ENCODE measurements around the gene TPCN2.
A peak's percentile ranks its signal among the peaks of the same experiment; 100 is the strongest.

Gene TPCN2

DNA sequence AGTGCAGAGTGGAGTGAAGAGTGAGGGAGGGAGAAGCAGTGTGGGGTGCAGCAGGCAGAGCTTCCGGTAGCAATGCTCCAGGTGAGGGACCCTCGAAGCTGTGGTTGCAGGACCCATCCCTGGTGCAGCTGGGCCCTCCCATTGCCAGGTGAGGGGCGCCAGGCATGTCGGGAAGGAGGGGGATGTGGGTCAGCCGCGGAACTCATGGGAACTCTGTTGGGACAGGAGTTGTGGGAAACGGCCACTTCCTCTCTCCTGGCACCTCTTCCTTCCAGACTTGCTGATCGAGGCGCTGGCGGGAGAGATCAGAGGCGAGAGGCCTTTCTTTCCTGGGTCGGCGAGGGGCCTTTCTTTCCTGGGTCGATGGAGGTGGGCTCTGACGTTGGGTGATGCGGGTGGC lies 48.5 kb downstream of the TPCN2 start:
- no peak for DNase-seq

DNA sequence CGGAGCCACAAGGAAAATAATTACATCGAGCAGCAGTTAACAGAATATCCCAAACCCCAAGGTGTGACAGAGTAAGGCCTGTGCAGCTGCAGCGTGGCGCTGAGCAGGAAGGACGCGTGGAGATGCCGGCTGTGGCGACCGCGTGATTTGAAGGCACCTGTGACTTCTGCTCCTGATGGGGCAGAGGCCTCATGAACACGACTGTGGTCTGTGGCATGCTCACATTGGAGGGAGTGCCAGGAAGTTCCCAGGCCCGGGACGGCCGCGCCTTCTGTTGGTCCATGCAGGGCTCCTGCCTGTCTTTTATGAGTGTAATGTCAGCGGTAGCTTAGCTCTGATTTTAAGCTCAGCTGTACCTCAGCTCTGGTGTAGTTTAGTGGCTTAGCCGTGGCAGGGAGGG lies 50.4 kb downstream of the TPCN2 start:
- DNase-seq: no peak

DNA sequence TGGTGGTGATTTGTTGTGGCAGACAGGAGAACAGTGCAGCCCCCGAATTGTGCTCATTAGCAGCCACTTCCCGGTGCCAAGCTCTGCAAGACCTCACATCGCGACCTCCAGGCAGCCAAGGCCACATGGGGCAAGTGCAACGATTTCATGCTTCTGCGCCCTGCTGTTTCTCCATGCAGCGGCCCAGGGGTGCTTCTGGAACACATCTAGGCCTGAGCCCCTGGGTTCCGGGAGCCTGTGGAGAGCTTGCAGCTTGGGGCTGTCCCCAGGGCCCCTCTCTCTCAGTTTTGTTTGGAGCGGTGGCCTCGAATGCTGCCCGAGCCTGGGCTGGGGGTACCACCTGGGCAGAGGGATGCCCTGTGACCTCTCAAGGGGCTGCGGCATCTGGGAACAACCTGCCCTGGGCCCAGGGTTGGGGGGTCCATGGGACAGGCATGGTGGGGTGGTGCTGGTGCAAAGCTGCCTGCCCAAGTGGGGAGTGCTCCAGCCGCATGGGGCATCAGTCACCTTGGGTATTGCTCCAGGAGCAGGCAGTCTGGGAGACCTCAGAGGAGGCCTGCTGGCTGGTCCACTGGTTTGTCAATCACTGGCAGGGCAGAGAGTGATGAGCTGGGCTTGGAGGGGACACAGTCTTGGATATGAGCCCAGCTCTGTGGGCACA lies 51.9 kb downstream of the TPCN2 start:
- no peak for DNase-seq

DNA sequence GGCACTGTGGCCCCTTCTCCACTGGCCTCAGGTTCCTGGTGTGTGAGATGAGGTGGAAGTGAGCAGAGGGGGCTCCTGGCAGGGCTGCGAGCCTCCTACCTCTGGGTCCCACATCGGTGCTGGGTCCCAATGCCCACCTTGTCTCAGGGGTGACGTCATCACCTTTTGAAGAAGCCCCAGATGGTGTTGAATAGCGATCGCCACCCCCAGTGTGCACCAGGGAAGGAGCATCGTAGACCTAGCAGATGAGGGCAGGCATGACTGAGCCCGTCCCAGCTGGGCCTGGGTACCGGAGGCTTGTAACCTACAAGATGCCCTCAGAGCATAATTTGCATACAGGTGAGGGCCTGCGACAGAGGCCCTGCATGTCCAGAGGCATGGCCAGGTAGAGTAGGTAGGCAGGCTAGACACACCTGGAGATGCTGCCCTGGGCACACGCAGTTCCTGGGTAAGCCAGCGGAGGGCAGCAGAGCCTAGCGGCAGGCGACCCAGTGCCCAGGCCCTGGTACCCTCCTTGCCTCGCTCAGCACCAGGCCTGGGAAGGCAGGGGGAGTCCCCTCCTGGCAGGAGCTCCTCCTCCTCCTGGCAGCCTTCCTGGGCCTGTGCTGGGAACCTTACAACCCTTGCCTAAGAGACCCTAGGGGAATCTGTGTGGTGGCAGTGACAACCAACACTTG lies 52.5 kb downstream of the TPCN2 start:
- DNase-seq: peak; percentile 48 to 59

DNA sequence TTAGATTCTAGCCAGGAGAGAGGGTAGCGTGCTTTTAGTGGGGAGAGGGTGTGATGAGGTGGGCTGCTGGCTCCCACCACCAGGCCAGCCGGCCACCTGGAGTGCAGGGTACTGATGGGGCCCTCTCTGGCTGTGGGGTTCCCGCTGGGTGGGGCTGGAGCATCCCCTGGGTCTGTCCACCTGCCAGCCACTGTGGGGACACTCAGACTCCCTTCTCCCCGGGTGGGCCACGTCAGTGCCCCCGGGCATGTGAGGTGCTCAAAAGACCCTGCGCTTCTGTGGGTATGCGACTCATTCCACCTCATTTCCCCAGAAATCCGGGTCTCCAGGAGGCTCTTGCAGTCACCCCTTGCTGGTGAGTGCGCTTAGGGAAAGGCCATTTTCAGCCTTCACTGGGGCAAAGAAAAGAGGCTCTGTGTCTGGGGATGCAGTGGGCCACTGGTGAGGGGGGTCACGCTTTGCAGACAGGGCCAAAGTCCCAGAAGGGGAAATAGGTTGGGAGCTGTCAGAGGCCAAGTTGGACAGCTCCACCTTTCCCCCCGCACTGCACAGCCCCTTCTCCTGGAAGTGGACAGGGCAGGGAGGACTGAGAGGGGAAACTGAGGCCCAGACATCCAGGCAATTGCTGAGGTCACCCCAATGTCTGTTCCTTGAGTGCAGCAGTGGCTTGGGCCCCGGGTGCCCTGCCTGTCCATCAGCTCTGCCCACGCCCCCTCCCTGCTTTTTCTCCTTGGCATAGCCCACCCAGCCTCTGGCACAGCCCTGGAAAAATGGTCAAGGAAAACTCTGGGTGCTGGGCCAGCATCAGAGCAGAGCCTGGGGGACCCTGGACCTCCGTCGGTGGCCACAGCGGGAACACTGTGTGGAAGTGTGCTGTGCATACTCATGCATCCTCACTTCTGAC lies 53.3 kb downstream of the TPCN2 start:
- no peak for DNase-seq

DNA sequence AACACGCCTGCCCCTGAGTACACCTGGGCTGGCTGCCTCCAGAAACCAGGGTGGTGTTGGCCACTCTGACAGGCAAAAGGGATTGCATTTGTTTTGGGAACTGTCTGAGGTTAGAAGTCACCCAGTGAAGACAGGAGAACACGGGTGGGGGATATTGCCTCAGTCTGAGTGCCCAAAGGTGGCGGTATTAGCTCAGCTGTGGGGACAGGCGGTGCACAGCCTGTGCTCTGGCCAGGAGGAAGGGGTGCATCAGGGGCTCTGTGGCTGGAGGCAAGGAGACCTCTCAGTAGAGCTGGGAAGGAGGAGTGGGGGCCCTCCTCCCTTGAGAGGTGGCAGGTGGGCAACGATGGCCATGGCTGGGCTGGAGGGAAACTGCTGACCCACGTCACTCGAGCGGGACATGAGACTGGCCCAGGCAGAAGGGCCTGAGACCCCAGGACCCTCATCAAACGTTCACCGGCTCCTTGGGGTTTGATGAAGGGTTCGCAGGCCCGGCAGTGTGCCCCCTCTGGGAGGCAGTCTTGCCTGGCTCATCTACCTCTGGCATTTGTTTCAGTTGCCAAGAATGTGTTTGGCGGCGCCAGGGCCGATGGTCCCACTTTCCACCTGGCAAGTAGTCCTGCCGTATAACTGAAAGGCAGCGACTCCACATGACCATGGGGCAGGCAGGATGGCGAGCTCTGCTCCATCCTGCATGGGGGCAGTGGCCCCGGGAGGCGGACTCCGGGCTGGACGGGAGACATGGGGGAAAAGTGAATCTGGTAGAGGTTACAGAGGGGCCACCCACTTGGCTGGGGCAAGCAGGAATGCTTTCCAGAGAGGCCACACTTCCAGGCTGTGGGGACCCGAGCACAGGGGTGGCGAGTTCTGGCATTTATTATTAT lies 54.2 kb downstream of the TPCN2 start:
- DNase-seq: no peak

DNA sequence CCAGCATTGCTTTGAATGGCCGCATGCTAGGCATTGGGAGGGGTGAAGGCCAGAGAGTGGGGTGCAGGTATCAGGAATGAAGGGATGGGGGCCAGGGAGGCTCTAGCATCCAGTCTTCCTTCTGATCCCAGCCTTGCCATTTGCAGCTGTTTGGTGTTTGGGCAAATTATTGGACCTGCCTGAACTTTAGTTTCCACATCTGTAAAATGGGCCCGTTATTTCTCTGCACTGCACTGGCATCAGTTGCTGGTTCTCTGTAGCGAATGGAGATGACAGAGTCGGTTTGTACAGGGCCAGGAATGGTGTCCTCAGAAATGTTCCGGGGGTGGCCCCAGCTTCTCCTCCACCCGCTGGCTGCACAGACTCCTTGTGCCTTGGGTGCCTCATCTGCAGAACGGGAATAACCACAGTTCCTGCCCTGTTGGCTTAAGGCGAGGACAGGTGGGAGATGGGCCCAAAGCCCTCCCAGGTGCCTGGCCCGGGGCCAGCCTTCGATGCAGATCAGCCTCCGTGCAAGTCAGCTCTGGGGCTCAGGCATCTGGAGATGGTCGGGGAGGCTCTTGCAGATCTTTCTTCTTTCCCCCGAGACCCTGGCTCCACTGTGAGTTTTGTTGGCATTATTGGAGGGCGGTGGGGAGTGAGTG lies 55.6 kb downstream of the TPCN2 start:
- DNase-seq: no peak

DNA sequence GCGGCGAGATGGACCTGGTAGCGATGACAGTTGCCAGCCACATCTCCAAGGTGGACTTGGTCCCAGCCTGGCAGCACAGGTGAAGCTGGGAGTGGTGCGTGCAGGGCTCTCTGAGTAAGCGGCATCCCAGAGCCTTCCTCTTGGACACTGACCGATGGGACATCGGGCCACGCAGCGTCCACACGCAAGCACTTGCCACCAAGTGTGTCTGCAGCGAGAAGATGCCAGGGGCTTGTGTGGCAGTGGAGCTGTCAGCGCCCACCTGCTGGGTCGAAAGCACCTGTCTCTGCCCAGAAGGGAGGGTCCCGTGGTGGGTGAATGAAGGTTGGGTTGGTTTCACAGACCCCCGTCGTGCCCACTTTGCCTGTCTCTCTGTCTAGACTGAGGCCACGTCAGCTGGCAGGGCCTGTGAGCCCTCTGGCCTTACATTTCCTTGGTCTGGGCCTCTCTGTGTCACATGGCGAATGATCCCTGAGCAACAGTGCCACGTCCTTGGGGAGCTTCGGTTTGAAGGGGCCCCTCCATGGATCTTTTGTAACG lies 56.2 kb downstream of the TPCN2 start:
- DNase-seq: no peak

DNA sequence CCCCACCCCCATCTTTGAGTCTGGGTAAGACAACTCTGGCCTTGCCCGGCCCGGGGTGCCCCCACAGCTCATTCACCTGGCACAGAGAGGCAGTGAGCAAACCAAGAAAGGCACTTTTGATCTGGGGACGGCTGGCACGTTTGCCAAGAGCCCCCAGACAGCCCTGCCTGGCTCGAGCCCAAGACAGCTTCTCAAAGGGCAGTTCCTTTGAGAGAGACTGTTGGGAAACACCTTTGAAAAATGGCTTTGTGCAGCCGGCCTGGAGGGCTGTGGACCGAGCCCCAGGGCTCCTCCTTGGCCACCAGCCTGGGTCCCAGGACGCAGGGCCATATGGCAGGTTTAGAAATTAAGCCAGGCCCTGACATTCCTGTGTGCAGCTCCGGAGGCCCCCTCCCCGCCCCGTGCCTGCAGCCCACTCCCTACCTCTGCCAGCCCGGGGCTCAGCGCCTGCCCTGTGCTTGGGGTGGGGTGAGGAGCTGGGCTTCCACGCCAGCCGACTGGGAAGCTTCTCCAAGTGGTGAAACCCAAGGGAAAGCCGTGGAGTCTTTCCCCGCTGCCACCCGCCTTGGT lies 56.8 kb downstream of the TPCN2 start:
- DNase-seq: no peak

DNA sequence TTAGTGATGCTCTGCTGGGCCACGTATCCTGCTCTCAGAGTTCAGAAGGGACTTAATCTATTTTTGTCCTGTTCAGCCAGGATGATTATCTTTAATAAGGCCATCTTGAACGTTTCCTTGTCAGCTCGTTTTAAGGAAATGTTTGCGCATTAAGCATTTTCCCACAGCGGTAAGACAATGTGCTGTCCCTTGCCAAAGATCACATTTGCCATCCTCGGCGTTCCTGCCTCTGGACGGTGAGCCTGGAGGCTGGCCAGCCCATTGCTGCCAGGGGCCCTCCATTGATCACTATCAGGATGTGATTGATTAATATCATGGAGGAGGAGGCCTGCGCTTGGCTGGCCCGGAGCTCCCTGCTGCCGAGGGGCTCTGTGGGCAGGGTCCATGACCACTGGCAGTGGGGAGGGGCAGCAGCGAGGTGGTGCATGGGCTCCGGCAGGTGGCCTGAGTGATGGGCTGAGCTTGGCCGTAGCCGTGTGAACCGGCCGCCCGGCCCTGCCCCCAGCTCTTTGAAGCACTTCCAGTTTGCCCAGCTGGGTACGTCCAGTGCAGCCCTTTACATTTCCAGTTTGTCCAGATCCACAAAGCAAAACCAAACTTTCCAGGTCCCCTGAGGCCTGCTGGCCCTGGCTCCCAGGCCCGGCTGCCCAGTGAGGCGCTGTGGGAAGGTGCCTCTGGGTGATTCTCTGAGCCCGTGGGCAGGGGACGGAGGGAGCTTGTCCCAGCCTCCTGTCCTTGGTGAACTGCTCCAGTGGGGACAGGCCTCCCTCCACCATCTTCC lies 57.5 kb downstream of the TPCN2 start:
- no peak for DNase-seq

DNA sequence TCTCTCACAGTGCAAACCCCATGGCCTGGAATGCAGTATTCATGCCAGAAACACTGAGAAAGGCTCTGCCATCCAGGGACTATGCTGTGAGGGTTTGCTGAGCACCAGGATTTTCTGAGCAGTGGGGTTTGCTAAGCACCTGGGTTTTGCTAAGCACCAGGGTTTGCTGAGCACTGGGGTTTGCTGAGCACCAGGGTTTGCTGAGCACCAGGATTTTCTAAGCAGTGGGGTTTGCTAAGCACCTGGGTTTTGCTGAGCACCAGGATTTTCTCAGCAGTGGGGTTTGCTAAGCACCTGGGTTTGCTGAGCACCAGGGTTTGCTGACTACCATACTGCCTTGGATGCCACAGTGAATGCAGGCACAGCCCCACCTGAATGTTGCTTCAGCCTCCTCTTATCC lies 58.7 kb downstream of the TPCN2 start:
- DNase-seq: no peak

DNA sequence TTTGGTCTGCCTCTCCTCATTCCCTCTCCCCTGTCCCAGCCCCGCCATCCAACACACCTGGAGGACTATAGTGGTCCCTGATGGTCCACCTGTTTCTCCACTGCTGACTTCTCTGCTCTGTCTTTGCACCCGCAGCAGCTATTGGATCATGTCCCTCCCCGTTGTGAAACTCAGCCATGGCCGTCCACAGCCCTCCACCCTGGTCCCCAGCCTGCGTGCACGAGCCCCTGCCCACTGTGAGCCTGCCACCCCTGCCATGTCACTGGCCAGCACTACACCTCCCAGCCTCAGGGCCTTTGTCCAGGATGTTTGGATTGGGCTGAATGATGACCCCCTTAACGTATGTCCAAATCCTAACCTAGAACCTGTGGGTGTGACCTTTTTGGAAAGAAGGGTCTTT lies 59.3 kb downstream of the TPCN2 start:
- DNase-seq: no peak

DNA sequence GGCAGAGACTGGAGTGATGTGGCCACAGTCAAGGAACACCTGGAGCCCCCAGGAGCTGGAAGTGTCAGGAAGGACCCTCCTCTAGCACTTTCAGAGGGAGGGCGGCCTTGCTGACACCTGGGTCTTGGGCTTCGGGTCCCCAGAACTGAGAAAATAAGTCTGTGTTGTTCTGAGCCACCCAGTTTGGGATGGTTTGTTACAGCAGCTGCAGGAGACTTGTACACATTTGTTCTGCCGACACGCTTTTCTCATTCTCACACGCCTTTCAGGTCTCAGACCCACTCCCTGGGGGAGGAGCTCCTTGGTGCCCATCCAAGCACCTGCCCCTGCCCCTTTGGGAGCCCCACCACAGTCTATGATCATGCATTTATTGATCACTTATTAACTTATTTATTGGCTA lies 59.8 kb downstream of the TPCN2 start:
- no peak for DNase-seq

DNA sequence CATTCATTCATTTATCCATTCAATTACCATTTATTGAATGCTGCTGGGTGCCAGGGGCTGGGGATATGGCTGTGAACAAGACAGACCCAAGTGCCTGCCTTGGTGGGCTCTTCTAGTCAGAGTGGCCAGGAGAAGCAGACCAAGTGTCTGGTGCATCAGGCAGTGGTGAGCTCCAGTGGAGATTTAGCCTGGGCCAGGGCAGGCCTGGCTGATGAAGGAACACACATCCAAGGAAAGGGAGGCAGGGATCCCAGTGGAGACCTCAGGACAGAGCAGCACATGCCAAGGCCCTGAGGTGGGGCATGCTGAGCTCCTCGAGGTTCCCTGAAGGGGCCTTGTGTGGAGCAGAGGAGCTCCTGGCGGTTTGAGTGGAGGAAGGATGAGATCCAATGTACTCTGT lies 60.4 kb downstream of the TPCN2 start:
- DNase-seq: no peak

DNA sequence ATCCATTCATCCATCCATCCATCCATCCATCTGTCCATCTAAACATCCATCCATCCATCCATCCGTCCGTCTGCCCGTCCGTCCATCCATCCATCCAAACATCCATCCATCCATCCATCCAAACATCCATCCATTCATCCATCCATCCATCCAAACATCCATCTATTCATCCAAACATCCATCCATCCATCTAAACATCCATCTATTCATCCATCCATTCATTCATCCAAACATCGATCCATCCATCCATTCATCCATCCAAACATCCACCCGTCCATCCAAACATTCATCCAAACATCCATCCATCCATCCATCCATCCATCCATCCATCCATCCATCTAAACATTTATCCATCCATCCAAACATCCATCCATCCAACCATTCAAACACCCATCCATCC lies 61.7 kb downstream of the TPCN2 start:
- no peak for DNase-seq

DNA sequence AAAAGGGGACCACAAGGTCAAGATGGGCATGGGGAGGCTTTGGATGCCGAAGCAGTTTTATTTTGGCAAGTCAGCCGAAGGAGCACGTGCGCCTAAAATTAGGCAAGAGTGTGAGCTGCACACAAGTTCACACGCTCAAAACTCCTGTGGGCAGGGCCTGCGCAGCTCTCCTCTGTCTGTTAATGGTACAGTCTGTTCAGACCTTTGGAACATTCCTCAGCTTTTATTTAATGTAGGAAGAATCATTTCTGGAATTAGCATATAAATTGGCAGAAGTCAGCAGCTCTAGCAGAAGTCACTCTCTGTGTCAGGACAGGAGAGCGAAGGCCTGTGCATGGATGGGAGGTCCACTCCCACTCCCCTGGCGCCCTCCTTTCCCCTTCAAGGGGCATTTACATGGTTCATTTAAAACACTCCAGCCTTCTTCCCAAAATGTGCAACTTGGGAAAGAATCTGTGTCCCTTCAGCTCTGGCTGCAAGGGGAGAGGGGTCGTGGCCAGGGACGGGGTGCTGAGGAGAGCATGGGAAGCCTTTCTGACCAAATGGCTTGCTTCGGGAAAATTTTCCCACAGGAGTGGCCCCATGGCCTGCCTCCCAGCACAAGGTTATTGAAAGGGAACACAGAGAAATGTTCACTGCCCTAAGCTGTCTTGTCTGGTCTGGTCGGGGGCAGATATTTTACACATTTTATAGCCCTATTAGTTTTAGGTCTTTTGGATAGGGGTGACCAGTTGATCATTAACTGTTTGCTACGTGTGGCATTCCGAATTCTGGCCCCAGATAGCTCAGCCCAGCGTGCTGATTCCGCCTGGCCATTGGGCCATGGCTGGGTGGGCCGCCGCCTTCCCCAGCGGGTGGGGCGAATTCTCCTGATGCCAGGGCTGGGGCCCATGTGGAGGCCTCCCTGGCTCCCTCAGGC lies 63.2 kb downstream of the TPCN2 start:
- DNase-seq: no peak

DNA sequence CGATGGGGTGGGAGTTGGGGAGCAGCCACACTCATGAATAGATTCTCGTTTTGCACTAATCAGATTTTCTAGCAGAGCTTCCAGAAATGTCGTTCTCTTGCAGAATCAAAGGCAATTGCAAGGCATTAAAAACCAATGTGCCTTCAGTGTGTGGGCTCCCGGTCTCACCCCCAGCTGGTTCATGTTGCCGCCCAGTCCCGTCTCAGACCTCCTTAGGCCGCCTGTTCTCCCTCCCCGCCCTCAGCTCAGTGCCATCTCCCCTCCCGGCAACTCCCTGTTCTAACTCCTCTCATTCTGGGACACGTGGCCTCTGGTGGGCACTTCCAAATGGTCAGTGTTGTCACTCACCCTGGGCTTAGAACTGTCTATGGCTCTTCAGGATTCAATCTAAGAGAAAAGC lies 64.5 kb downstream of the TPCN2 start:
- no peak for DNase-seq

DNA sequence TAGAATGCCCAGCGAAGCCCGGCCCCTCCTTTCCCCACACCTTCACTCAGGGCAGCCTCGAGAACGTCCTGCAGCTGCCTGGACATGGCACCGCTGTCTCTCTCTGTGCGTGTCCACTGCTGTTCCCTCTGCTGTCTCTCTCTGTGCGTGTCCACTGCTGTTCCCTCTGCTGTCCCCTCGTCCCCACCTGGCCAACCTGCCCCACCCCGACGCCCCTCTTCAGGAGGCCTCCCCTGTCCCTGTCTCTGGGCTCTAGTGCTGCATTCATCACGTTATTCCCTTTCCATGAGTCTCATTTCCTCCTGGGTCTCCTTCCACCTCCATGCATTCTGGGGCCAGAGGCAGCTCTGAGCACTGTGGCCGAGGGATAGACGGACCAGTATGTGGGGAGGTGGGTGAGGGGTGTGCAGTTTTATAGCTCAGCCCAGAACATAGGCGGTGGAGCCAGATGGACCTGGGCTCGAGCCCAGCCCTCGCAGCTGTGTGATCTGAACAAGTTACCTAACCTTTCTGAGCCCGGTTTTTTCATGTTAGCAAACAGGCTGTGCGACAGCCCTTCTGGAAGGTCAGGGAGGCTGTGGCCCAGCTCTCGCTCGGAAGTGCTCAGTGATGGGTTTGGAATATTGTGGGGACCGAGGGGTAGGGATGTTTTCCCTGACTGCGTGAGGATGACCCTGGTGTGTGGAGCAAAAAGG lies 65.1 kb downstream of the TPCN2 start:
- no peak for DNase-seq

DNA sequence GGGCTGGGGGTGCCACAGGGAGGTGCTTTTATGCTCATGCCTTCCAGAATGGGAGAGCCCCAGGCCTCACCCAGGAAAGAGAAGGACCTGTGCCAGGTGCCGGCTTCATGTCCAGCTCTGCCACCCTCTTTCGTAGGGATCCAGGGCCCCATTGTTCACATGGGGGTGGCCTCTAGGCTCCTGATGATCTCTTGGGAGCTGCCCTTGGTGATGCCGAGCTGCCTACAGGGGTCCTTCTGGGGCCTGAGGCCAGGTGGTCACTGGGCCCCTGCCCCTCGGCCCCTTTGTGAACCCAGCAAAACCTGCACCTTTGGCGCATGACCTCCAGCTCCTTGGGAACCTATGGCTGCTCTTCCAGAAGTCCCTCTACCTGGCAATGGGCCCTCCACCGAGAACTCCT lies 65.6 kb downstream of the TPCN2 start:
- DNase-seq: no peak
